GM12865 (cell line): ENCODE data around the gene FASTKD3.

Experiments used
- DNase-seq: peaks from one replicate; pipeline ENCODE4 v3.0.0; 2010; ENCODE audit warnings: low read depth
- H3K4me3 ChIP-seq: 2 replicates; pipeline ENCODE4 v1.5.1; 2011; ENCODE audit warnings: mild to moderate bottlenecking, low read depth, low read length, control low read depth
- TF ChIP-seq, protein P1 (sequence below): IDR thresholded peaks from 2 replicates; pipeline ENCODE4 v1.5.1; 2011; ENCODE audit warnings: low read length, control low read depth, low read depth, inconsistent platforms; ENCODE audit not compliant: insufficient read depth; ENCODE audit errors: missing control alignments

FASTKD3 gene

DNA sequence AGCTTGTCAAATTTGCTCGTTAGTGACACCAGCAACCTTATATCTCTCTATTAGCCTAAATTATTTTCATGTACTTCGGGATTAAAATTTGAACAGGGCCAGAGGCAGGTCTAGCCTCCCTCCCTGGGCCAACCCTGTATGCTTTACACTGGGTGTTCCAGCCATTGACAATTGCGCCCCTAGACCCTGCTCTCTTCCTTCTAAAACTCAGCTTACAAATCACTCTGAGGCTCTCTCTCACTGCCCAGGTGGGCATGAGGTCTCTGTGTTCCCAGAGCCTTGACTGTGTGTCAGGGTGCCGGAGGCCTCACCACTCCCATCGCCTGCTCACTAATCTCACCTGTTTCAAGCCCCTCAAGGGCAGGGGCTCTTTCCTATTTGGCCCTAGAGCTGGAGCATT, 11.5 kb downstream of the FASTKD3 start:
- no peak overlapping the region for H3K4me3 ChIP-seq
- TF ChIP-seq, protein P1, sequence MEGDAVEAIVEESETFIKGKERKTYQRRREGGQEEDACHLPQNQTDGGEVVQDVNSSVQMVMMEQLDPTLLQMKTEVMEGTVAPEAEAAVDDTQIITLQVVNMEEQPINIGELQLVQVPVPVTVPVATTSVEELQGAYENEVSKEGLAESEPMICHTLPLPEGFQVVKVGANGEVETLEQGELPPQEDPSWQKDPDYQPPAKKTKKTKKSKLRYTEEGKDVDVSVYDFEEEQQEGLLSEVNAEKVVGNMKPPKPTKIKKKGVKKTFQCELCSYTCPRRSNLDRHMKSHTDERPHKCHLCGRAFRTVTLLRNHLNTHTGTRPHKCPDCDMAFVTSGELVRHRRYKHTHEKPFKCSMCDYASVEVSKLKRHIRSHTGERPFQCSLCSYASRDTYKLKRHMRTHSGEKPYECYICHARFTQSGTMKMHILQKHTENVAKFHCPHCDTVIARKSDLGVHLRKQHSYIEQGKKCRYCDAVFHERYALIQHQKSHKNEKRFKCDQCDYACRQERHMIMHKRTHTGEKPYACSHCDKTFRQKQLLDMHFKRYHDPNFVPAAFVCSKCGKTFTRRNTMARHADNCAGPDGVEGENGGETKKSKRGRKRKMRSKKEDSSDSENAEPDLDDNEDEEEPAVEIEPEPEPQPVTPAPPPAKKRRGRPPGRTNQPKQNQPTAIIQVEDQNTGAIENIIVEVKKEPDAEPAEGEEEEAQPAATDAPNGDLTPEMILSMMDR = no peak
- no peak for DNase-seq

DNA sequence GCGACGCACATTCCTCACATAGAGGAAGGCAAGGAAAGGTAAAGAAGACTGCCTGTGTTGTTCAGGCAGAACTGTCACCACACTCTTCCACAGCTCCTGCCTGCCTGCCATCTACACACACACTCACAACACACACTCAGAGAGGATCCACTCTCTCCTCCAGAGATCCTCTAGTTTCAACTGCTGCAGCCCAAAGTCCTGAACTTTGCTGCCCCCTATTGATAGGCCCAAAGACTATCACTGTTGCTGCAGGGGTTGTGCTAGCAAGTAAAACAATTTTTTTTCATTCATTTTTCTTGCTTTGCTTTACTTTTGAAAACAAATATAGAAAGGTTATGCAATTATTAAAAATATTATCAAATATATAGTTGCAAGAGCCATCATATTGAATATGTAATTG, 12.0 kb downstream of the FASTKD3 start:
- TF ChIP-seq, protein P1 = peak; percentile 52
- peak; percentile 35 for DNase-seq
- H3K4me3 ChIP-seq = no peak overlapping the region

DNA sequence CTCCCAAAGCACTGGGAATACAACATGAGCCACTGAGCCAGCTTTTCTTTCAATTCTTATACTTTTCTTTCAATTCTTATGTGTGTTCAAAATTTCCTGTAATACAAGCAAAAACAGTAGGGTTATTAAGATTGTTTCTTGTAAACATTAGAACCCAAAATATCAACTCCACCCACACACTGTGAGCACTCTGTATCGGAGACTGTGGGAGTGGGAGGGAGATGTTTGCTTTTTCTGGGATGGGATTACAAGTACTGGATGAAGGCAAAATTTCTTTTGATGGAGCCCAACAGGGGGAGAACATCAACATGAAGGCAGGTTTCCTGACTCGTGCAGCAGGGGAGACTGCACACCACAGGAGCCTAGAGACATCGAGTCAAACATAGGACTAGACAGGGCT, 13.2 kb downstream of the FASTKD3 start:
- no peak overlapping the region for H3K4me3 ChIP-seq
- TF ChIP-seq, protein P1 = no peak
- no peak for DNase-seq

DNA sequence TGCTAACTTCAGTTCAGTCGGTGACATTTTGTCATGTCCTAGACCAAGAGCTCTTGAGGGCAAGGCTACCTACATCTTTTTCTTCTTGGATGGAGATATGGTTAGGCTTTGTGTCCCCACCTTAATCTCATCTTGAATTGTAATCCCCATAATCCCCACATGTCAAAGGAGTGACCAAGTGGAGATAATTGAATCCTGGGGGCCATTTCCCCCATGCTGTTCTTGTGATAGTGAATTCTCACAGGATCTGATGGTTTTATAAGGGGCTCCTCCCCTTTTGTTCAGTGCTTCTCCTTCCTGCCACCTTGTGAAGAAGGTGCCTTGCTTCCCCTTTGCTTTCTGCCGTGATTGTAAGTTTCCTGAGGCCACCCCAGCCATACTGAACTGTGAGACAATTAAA, 15.8 kb downstream of the FASTKD3 start:
- no peak for DNase-seq
- TF ChIP-seq, protein P1 = no peak
- no peak overlapping the region for H3K4me3 ChIP-seq

DNA sequence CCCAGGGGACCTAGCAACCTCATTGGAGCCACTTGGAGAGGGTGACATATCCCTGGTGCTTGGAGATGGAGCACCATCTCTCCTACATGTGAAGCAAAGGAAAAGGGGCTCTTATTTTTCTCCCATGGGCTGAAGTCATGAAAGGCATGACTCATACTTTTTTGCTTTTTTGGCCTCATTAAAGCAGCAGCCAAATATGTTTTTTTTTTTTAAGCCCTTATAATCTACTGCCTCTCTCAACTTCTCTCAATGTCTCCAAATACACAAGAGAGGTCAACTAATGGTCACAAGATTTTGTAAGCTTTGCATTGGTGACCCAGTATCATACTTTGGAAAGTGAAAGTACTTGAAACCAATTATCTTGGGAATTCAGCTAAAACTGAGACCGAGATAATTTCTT, 16.3 kb downstream of the FASTKD3 start:
- DNase-seq = no peak
- no peak overlapping the region for H3K4me3 ChIP-seq
- TF ChIP-seq, protein P1 = no peak

DNA sequence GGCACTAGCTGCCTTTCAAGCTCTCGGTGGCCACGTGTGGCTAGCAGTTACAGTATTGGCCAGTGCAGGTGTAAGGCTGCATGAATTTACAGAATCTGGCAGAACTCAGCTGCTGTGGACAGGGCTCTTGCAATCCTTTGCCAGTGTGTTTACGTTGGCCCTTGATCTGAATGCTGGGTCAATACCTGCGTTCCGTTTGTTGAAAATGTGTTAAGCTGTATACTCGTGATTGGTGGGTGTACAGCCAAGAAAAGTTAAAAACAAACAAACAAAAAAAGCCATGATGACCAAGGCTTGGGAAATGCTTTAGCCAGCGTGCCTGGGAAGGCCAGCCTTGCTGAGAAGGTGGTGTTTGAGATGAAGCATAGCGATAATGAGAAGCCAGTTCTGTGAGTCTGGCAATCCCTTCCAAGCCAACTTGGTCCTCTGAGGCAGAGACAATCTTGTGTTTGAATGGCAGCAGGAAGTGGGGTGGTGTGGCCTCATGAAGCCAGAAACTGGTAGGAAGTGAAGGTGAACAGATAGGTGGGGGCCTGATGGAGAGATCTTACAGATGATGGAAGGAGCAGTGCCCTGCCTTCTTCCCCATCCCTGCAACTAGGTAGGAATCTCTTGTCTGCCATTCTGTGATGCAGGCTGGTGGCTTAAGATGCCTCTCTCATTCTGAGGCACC, 17.1 kb downstream of the FASTKD3 start:
- no peak for DNase-seq
- TF ChIP-seq, protein P1 = no peak
- no peak overlapping the region for H3K4me3 ChIP-seq

DNA sequence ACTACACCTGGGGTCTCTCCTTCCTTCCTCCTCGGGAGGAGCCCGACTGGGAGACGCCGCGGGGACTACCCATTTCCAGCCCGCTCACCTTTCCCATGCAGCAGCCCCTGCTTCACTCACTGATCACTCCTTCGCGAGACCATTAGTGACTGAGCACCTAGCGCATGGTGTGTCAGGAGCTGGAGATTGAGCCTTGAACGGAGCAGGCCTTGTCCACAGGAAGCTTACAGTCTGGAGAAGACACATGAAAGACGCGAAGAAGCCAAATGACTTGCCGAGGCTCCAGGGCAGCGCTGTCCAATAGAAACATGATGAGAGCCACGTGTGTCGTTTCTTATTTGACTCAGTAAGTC, 17.6 kb downstream of the FASTKD3 start:
- H3K4me3 ChIP-seq = no peak overlapping the region
- TF ChIP-seq, protein P1 = no peak
- DNase-seq = no peak
